Aorta (tissue), 5 donors: ENCODE measurements around the gene NCOA6. TPM values are rescaled to one million over a fixed set of nuclear protein-coding genes. Genes with fewer than 3 reads are reported as not detected.
A peak's percentile ranks its signal among the peaks of the same experiment; 100 is the strongest.

ENCODE experiments used
- ATAC-seq: fragments of 200-7000 bp; cut with Tn5 transposase; one replicate; pipeline ENCODE4 v1.9.1; 2022; ENCODE audit warnings: moderate library complexity; ENCODE audit not compliant: low FRiP score
- DNase-seq, 2 donors: peaks; one replicate each; pipeline ENCODE4 v3.0.0-alpha.2; 2020
- H3K27ac ChIP-seq, 2 donors: one replicate each; pipeline ENCODE4 v1.5.1; 2013; ENCODE audit warnings: low read length in 2 of 2, mild to moderate bottlenecking in 2 of 2, moderate library complexity in 2 of 2, control low read depth in 1 of 2, inconsistent platforms in 1 of 2, low read depth in 1 of 2
- H3K27me3 ChIP-seq, 2 donors: one replicate each; pipeline ENCODE4 v1.6.1; 2013; ENCODE audit warnings: control low read depth in 1 of 2, low read length in 1 of 2, mild to moderate bottlenecking in 1 of 2, moderate library complexity in 1 of 2; ENCODE audit not compliant: insufficient read depth in 2 of 2, control insufficient read depth in 1 of 2
- H3K36me3 ChIP-seq, 2 donors: one replicate each; pipeline ENCODE4 v1.6.1; 2013; ENCODE audit warnings: control low read depth in 1 of 2, low read length in 1 of 2, mild to moderate bottlenecking in 1 of 2; ENCODE audit not compliant: insufficient read depth in 2 of 2, control insufficient read depth in 1 of 2
- H3K4me1 ChIP-seq, 2 donors: one replicate each; pipeline ENCODE4 v1.6.1; 2013; ENCODE audit warnings: low read length in 2 of 2, control low read depth in 1 of 2, mild to moderate bottlenecking in 1 of 2, moderate library complexity in 1 of 2; ENCODE audit not compliant: insufficient read depth in 2 of 2, control insufficient read depth in 1 of 2
- H3K4me3 ChIP-seq, 2 donors: one replicate each; pipeline ENCODE4 v1.5.1; 2013; ENCODE audit warnings: low read length in 2 of 2, control low read depth in 1 of 2, mild to moderate bottlenecking in 1 of 2
- H3K9me3 ChIP-seq: one replicate; pipeline ENCODE4 v1.6.1; 2013; ENCODE audit warnings: mild to moderate bottlenecking, low read length; ENCODE audit not compliant: control insufficient read depth
- WGBS, 2 donors: extraction: QIAGEN DNeasy Blood & Tissue Kit; methylation state at CpG; one replicate each; pipeline ENCODE4 v1.1.7; 2013; 5-methylcytosine and 5-hydroxymethylcytosine counted together
- intact Hi-C, 2 donors: fragments of 100-400 bp; cut with DNase I; formaldehyde crosslinking; loops; one replicate each; pipeline versions ENCODE4 v1.14.2 to v1.15.0; 2022
- polyA plus RNA-seq, 2 donors: library from polyadenylated mRNA; stranded (reverse); fragments of 200-250 nt; gene quantifications; one replicate each; pipeline ENCODE4 v1.2.3, GENCODE V29; 2013
- total RNA-seq, 2 donors: library from RNA; stranded (reverse); fragmentation: NEBNext Ultra II Directional; extraction: Animal tissue kit (Norgen Biotek cat#: 25700); gene quantifications; one replicate each; pipeline ENCODE4 v1.2.1, GENCODE V29; 2021
- donor health status: healthy with polysubstance abuse.
- donor health status: Bipolar disorder and iron deficiency.
- donor health status: DM: no; HTN: no; CAD: no.
- donor health status: DM: no; HTN: no; CAD: no.
- donor health status: DM: yes; HTN: yes; CAD: no.

The NCOA6 gene
- total and polyA plus RNA-seq, 4 donors = 10.2 to 28.1 (median 17.4) TPM

- 67 to 75% methylated on average over 28 to 32 of the region's 32 CpGs for WGBS, 2 donors
- no peak for ATAC-seq
- H3K27me3 ChIP-seq = no peaks in the 10 kb centered on the region
- no peak overlapping the region for H3K27ac ChIP-seq
- no peak overlapping the region for H3K4me3 ChIP-seq
- H3K9me3 ChIP-seq = no peaks in the 10 kb centered on the region
- DNase-seq = no peak
- no peaks in the 10 kb centered on the region for H3K4me1 ChIP-seq
- no peaks in the 10 kb centered on the region for H3K36me3 ChIP-seq
- intact Hi-C loops = no loop called here
These were observed 38.0 kb upstream of the NCOA6 start for GRCh38 chr20:34863421-34863965.

- DNase-seq = no peak
- WGBS, 2 donors = 91 to 92% methylated on average over 12 of the region's 12 CpGs
- Histone ChIP-seq H3K4me1 (no peaks in the 10 kb centered on the region), H3K27ac (no peak overlapping the region), H3K27me3 (no peaks in the 10 kb centered on the region), H3K9me3 (no peaks in the 10 kb centered on the region), H3K4me3 (no peak overlapping the region), H3K36me3 (no peaks in the 10 kb centered on the region)
- intact Hi-C loops = no loop called here
- no peak for ATAC-seq
These were observed 37.3 kb upstream of the NCOA6 start for GRCh38 chr20:34862724-34863123.

GRCh38 chr20:34861386-34862084 lies 36.1 kb upstream of the NCOA6 start:
- intact Hi-C loops = no loop called here
- Histone ChIP-seq H3K4me1 (no peaks in the 10 kb centered on the region), H3K27me3 (no peaks in the 10 kb centered on the region), H3K36me3 (peaks cover 0 to 3% of the 10 kb centered on the region in 2 donors), H3K9me3 (no peaks in the 10 kb centered on the region), H3K4me3 (no peak overlapping the region), H3K27ac (no peak overlapping the region)
- 87 to 90% methylated on average over 7 of the region's 7 CpGs for WGBS, 2 donors
- DNase-seq = no peak
- no peak for ATAC-seq

- no peak overlapping the region for H3K27ac ChIP-seq
- ATAC-seq = no peak
- 89 to 91% methylated on average over 9 of the region's 9 CpGs for WGBS, 2 donors
- H3K9me3 ChIP-seq = no peaks in the 10 kb centered on the region
- intact Hi-C loops = no loop called here
- no peak for DNase-seq
- no peak overlapping the region for H3K4me3 ChIP-seq
- peaks cover 0 to 4% of the 10 kb centered on the region in 2 donors for H3K36me3 ChIP-seq
- no peaks in the 10 kb centered on the region for H3K4me1 ChIP-seq
- no peaks in the 10 kb centered on the region for H3K27me3 ChIP-seq
These were observed 34.5 kb upstream of the NCOA6 start for GRCh38 chr20:34859826-34860545.

- no peak overlapping the region for H3K4me3 ChIP-seq
- DNase-seq (no peak), ATAC-seq (no peak)
- H3K36me3 ChIP-seq = peaks cover 0 to 4% of the 10 kb centered on the region in 2 donors
- H3K9me3 ChIP-seq = no peaks in the 10 kb centered on the region
- intact Hi-C loops = no loop called here
- no peaks in the 10 kb centered on the region for H3K4me1 ChIP-seq
- WGBS, 2 donors = 96% methylated on average over 26 of the region's 26 CpGs
- no peaks in the 10 kb centered on the region for H3K27me3 ChIP-seq
- no peak overlapping the region for H3K27ac ChIP-seq
These were observed 33.9 kb upstream of the NCOA6 start for GRCh38 chr20:34859367-34859766.

GRCh38 chr20:34852298-34852697 lies 26.8 kb upstream of the NCOA6 start:
- no peak for ATAC-seq
- peaks cover under 1 to 7% of the 10 kb centered on the region in 2 donors for H3K36me3 ChIP-seq
- H3K4me1 ChIP-seq = no peaks in the 10 kb centered on the region
- H3K9me3 ChIP-seq = no peaks in the 10 kb centered on the region
- no peak overlapping the region for H3K27ac ChIP-seq
- H3K27me3 ChIP-seq = no peaks in the 10 kb centered on the region
- H3K4me3 ChIP-seq = no peak overlapping the region
- 86 to 91% methylated on average over 4 of the region's 4 CpGs for WGBS, 2 donors
- intact Hi-C loops = no loop called here
- DNase-seq = peak in 1 of 2 donors; percentile 40

- Histone ChIP-seq H3K4me3 (no peak overlapping the region), H3K27ac (no peak overlapping the region), H3K9me3 (no peaks in the 10 kb centered on the region), H3K36me3 (peaks cover 3% of the 10 kb centered on the region in 2 donors), H3K27me3 (no peaks in the 10 kb centered on the region), H3K4me1 (no peaks in the 10 kb centered on the region)
- ATAC-seq (no peak), DNase-seq (peak in 1 of 2 donors; percentile 45)
- WGBS, 2 donors = 95 to 97% methylated on average over 14 of the region's 14 CpGs
- intact Hi-C loops = no loop called here
These were observed 25.5 kb upstream of the NCOA6 start for GRCh38 chr20:34850969-34851368.

GRCh38 chr20:34849778-34850177 lies 24.3 kb upstream of the NCOA6 start:
- no peaks in the 10 kb centered on the region for H3K9me3 ChIP-seq
- H3K36me3 ChIP-seq = peaks cover 3% of the 10 kb centered on the region in 2 donors
- H3K4me1 ChIP-seq = no peaks in the 10 kb centered on the region
- H3K4me3 ChIP-seq = no peak overlapping the region
- DNase-seq = peak in 1 of 2 donors; percentile 56
- intact Hi-C loops = no loop called here
- 89 to 93% methylated on average over 9 of the region's 9 CpGs for WGBS, 2 donors
- no peak for ATAC-seq
- H3K27me3 ChIP-seq = no peaks in the 10 kb centered on the region
- no peak overlapping the region for H3K27ac ChIP-seq
